Heart left ventricle (tissue), 16 donors: ENCODE data around the gene TMC4. TPM values are rescaled to one million over a fixed set of nuclear protein-coding genes. Genes with fewer than 3 reads are reported as not detected.

Source experiments
- ATAC-seq, 4 donors: fragments of 200-7000 bp; cut with Tn5 transposase; one replicate each; pipeline ENCODE4 v1.9.1; 2020 to 2022; ENCODE audit warnings: moderate library complexity in 4 of 4, mild to moderate bottlenecking in 3 of 4, moderate number of reproducible peaks in 1 of 4
- DNase-seq, 5 donors: peaks; one replicate each; pipeline ENCODE4 v3.0.0-alpha.2; 2020
- H3K27ac ChIP-seq, 12 donors: fragments of 200-600 bp; sonication (generic) in 4 of 12; one replicate each; pipeline versions ENCODE4 v1.5.0 to v1.8.0; 2016 to 2022; ENCODE audit warnings: mild to moderate bottlenecking in 2 of 12
- H3K27me3 ChIP-seq, 9 donors: fragments of 200-600 bp; sonication (generic) in 2 of 9; one replicate each; pipeline versions ENCODE4 v1.5.1 to v1.8.0; 2016 to 2022; ENCODE audit warnings: mild to moderate bottlenecking in 3 of 9
- H3K36me3 ChIP-seq, 9 donors: fragments of 200-600 bp; sonication (generic) in 2 of 9; one replicate each; pipeline versions ENCODE4 v1.5.0 to v1.8.0; 2018 to 2022; ENCODE audit warnings: mild to moderate bottlenecking in 2 of 9
- H3K4me1 ChIP-seq, 12 donors: fragments of 200-600 bp; sonication (generic) in 4 of 12; one replicate each; pipeline versions ENCODE4 v1.5.0 to v1.8.0; 2016 to 2022; ENCODE audit warnings: mild to moderate bottlenecking in 3 of 12
- H3K4me3 ChIP-seq, 12 donors: fragments of 200-600 bp; sonication (generic) in 4 of 12; one replicate each; pipeline versions ENCODE4 v1.5.0 to v1.8.0; 2017 to 2022; ENCODE audit warnings: mild to moderate bottlenecking in 9 of 12, moderate library complexity in 4 of 12
- H3K9me3 ChIP-seq, 12 donors: fragments of 200-600 bp; sonication (generic) in 4 of 12; one replicate each; pipeline versions ENCODE4 v1.5.0 to v1.8.0; 2016 to 2022; ENCODE audit warnings: mild to moderate bottlenecking in 1 of 12
- POLR2A ChIP-seq, 2 donors: fragments of 450-650 bp; IDR thresholded peaks; one replicate each; pipeline ENCODE4 v1.6.1; 2017; ENCODE audit warnings: antibody characterized with exemption in 2 of 2, mild to moderate bottlenecking in 2 of 2, moderate library complexity in 2 of 2
- WGBS, 4 donors: extraction: QIAGEN DNeasy Blood & Tissue Kit in 2 of 4; methylation state at CpG; one replicate each; pipeline versions ENCODE4 v1.1.5 to v1.1.7; 2013 to 2018; 5-methylcytosine and 5-hydroxymethylcytosine counted together
- intact Hi-C, 10 donors: fragments of 100-400 bp; cut with DNase I; formaldehyde crosslinking; loops; one replicate each; pipeline versions ENCODE4 v1.11.1 to v1.14.2; 2022
- polyA plus RNA-seq, 2 donors: library from polyadenylated mRNA; stranded (reverse); fragments of 200-250 nt; gene quantifications; one replicate each; pipeline ENCODE4 v1.2.3, GENCODE V29; 2013
- total RNA-seq, 9 donors: library from RNA; depleted of rRNA in 2 of 9; stranded (reverse); fragments of >200 nt in 2 of 9; fragmentation: NEBNext Ultra II Directional in 3 of 9; extraction: Animal tissue kit (Norgen Biotek cat#: 25700) in 3 of 9; gene quantifications; one replicate each; pipeline versions ENCODE4 v1.1.0 to v1.2.4, GENCODE V29; 2016 to 2023
- TF ChIP-seq, protein P1 (sequence below), 12 donors: fragments of 200-600 bp; sonication (generic) in 4 of 12; IDR thresholded peaks; one replicate each; pipeline versions ENCODE4 v1.5.0 to v1.8.0; 2018 to 2022; ENCODE audit warnings: antibody characterized with exemption in 12 of 12, mild to moderate bottlenecking in 5 of 12
- donor health status: ischemic (EF 13 %, LVEDD 7.1; RV severe dilation, severe dysfunction).
- donor health status: healthy with polysubstance abuse.
- donor health status: DM: no; HTN: yes; CAD: no.
- donor health status: DM: no; HTN: no; CAD: no.
- donor health status: ischemic (EF 25% LVEDD 6.9; RV normal size, moderate dysfunction).
- donor health status: ischemic (EF 25% LVEDD 5.7; RV mildly dilated, moderate dysfunction).
- donor health status: healthy.
- donor health status: DM: yes; HTN: yes; CAD: no.
- donor health status: ischemic (EF 35%, LVEDD 5.7; RV mildly dilated, moderate dysfunction).
- donor health status: nonischemic (EF 11% LVEDD 7.7; RV severe dilation, severe dysfunction).
- donor health status: DM: yes; HTN: yes; CAD: no.
- donor health status: PGD.
- donor health status: ischemic (EF 29% LVEDD 5.4; RV normal size, mild dysfunction).
- donor health status: nonischemic (EF 23%, LVEDD 6.1; RV moderate dilation, normal function).

TMC4 gene
- total and polyA plus RNA-seq, 11 donors = 0.58 to 4.5 (median 2.1) TPM; not detected in 1

DNA sequence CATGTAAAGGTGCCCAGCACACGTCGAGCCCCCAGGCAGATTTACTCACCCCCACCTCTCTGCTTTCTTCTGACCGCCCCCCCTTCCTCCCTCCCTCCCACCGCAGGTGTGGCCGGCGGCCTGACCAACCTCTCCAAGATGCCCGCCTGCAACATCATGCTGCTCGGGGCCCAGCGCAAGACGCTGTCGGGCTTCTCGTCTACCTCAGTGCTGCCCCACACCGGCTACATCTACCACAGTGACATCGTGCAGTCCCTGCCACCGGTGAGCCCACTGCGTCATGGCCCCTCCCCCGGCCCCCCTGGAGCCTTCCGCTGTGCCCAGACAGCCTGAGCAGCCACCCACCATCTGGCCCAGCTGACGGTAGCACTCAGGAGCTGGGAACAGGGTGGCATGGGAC is 48.6 kb downstream of the TMC4 start:
- no peak for DNase-seq
- Histone ChIP-seq H3K36me3 (peaks cover 0 to 99% (median 95%) of the 10 kb centered on the region in 9 donors), H3K4me3 (no peak overlapping the region), H3K9me3 (no peaks in the 10 kb centered on the region), H3K27me3 (no peaks in the 10 kb centered on the region), H3K27ac (no peak overlapping the region), H3K4me1 (no peaks in the 10 kb centered on the region)
- 89 to 94% (median 94%) methylated on average over 16 to 19 of the region's 19 CpGs for WGBS, 4 donors
- no peak for TF ChIP-seq POLR2A (IDR thresholded peaks at IDR 0.05)
- TF ChIP-seq, protein P1, sequence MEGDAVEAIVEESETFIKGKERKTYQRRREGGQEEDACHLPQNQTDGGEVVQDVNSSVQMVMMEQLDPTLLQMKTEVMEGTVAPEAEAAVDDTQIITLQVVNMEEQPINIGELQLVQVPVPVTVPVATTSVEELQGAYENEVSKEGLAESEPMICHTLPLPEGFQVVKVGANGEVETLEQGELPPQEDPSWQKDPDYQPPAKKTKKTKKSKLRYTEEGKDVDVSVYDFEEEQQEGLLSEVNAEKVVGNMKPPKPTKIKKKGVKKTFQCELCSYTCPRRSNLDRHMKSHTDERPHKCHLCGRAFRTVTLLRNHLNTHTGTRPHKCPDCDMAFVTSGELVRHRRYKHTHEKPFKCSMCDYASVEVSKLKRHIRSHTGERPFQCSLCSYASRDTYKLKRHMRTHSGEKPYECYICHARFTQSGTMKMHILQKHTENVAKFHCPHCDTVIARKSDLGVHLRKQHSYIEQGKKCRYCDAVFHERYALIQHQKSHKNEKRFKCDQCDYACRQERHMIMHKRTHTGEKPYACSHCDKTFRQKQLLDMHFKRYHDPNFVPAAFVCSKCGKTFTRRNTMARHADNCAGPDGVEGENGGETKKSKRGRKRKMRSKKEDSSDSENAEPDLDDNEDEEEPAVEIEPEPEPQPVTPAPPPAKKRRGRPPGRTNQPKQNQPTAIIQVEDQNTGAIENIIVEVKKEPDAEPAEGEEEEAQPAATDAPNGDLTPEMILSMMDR (IDR thresholded peaks at IDR 0.05) = no peak
- intact Hi-C loops = no loop called here
- no peak for ATAC-seq

DNA sequence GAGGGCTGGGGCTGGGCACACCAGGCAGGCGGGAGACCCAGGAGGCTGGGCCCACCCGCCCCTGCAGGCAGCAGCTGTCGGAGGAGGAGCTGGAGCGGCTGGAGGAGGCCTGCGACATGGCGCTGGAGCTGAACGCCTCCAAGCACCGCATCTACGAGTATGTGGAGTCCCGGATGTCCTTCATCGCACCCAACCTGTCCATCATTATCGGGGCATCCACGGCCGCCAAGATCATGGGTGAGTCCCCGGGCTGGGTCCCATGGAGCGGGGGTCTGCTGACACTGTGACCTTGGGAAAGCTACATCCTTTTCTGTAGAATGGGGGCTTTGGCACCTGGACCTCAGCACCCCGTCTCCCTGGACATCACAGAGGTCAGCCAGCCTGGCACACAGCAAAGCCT is 49.3 kb downstream of the TMC4 start:
- Histone ChIP-seq H3K27ac (no peak overlapping the region), H3K4me1 (no peaks in the 10 kb centered on the region), H3K27me3 (no peaks in the 10 kb centered on the region), H3K9me3 (no peaks in the 10 kb centered on the region), H3K36me3 (peaks cover 0 to 98% (median 95%) of the 10 kb centered on the region in 9 donors), H3K4me3 (no peak overlapping the region)
- TF ChIP-seq, protein P1 (IDR thresholded peaks at IDR 0.05) = no peak
- no peak for TF ChIP-seq POLR2A (IDR thresholded peaks at IDR 0.05)
- no peak for DNase-seq
- no peak for ATAC-seq
- intact Hi-C loops = no loop called here
- 90 to 94% (median 93%) methylated on average over 13 to 17 of the region's 17 CpGs for WGBS, 4 donors

DNA sequence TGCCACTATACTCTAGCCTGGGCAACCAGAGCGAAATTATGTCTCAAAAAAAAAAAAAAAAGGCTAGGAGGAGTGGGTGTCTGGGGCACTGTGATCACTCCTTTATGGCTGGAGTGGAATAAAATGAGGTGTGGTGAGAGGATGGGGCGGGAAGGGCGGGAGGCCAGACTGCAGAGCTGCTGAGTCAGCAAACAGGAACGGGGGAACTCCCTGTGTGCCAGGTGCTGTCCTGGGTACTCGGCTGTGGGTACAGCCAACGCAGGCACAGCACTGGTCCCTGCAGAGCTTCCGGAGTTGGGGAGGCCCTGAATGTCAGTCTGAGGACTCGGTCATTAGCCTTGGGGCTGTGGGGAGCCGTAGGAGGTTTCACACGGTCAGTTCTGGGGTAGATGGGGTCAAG is 51.7 kb downstream of the TMC4 start:
- no peaks in the 10 kb centered on the region for H3K9me3 ChIP-seq
- H3K36me3 ChIP-seq = peaks cover 0 to 80% (median 79%) of the 10 kb centered on the region in 9 donors
- TF ChIP-seq POLR2A (IDR thresholded peaks at IDR 0.05) = no peak
- TF ChIP-seq, protein P1 (IDR thresholded peaks at IDR 0.05) = no peak
- peaks cover 2 to 10% (median 8%) of the 10 kb centered on the region in 12 donors for H3K4me1 ChIP-seq
- H3K4me3 ChIP-seq = no peak overlapping the region
- DNase-seq = no peak
- H3K27me3 ChIP-seq = no peaks in the 10 kb centered on the region
- 95 to 97% (median 97%) methylated on average over 10 of the region's 10 CpGs for WGBS, 4 donors
- ATAC-seq = no peak
- no peak overlapping the region for H3K27ac ChIP-seq
- intact Hi-C loops = no loop called here

DNA sequence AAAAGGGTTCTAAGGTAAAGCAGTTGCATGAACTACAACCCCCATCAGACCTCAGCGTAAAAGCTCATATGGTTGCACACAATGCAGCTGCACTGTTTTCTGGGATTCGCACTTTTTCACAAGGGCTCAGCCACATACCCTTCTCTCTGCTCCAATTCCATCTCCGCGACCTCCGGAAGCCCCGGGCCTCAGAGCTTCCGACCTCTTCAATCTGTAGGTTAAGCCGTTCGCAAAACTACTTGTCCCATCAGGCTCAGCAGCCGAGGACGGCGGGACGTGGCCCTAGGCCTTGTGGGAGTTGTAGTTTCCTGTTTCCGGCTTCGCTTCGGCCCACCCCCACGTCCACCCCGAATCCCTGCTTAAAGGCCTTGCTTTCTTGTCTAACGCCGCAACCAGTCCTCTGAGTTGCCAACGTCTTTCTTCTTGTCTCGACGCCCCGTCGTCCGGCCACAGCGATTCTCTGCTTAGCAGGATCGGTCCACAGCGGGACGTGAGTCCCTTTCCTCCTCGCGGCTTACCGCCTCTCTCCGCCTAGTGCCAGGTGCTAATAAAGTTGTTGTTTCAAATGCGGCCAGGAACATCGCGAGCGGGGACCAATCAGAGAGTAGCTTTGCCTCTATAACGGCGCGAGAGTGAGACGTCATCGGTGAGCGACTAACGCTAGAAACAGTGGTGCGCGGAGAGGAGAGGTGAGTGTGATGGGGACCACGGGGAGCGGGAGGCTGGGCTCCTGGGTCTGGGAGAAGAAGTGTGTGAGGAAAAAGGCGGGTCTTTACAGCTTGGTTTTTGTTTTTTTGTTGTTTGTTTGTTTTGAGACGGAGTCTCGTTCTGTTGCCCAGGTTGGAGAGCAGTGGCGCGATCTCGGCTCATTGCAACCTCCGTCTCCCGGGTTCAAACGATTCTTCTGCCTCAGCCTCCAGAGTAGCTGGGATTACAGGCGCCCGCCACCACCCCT is 57.6 kb downstream of the TMC4 start, which contains the start of the genes PRPF31 and TFPT:
Gene PRPF31 (plus strand): TSS at position 646 of the 955 bp plus-strand sequence. CDS start 2,525 bp downstream, outside the sequence.
Gene TFPT (minus strand): TSS at position 549 of the 955 bp plus-strand sequence. CDS start 388 bp downstream, at position 161.
- Histone ChIP-seq H3K27me3 (no peaks in the 10 kb centered on the region), H3K9me3 (no peaks in the 10 kb centered on the region), H3K4me1 (peaks cover 4 to 26% (median 22%) of the 10 kb centered on the region in 12 donors), H3K27ac (peak within 1 kb of the TSS; percentile 78 to 95 (median 92)), H3K4me3 (peak within 1 kb of the TSS; percentile 57 to 99 (median 80)), H3K36me3 (peaks cover 3 to 45% (median 34%) of the 10 kb centered on the region in 9 donors)
- DNase-seq = peak; percentile 96 to 98 (median 98)
- TF ChIP-seq, protein P1 (IDR thresholded peaks at IDR 0.05) = no peak
- TF ChIP-seq POLR2A (IDR thresholded peaks at IDR 0.05) = peak in 1 of 2 donors; percentile 47
- peak; percentile 93 to 96 (median 94) for ATAC-seq
- intact Hi-C loops = loop anchor here in 2 of 10 donors (1.0 kb wide), 2 partner anchors 13 to 22 kb away; partner anchors contain the start of genes NDUFA3 (in 2 of the 2) and CNOT3 (in 1 of the 2)
- WGBS, 4 donors = 0 to 1% (median 0%) methylated on average over 59 to 60 of the region's 60 CpGs
